K562 (cell line): Measurements from ENCODE around the gene CCL20. TPM values are rescaled to one million over a fixed set of nuclear protein-coding genes. Genes with fewer than 3 reads are reported as not detected.

Experiments used
- ATAC-seq: fragments of 200-7000 bp; cut with Tn5 transposase; 3 replicates; pipeline ENCODE4 v1.9.1; 2020; ENCODE audit warnings: moderate library complexity
- BruUV-seq: library from RNA; stranded (reverse); fragments of 400-500 nt; replicated peaks from 2 replicates; lab custom pipeline; 2021; lab: Mats Ljungman, UMichigan
- CTCF ChIA-PET: fragments of 300-600 bp; formaldehyde crosslinking; extraction: SDS; loops from one replicate; lab custom pipeline; 2021; ENCODE audit warnings: low intra/inter-chr PET ratio; lab: Yijun Ruan, JAX
- POLR2A ChIA-PET: fragments of 300-600, 350-650 bp; sonication (Branson Sonifier 250); formaldehyde crosslinking; extraction: SDS; loops from one replicate; lab custom pipeline; 2021; ENCODE audit warnings: antibody characterized with exemption, inconsistent platforms; lab: Yijun Ruan, JAX
- DNase-seq, 4 experiments: peaks; one replicate each; pipeline versions ENCODE4 v3.0.0 to v3.0.0-alpha.2; 2011 to 2018; ENCODE audit warnings: low spot score in 3 of 4, mixed read lengths in 3 of 4; ENCODE audit errors: extremely low read depth in 1 of 4
- FAIRE-seq: peaks from 2 replicates; lab custom pipeline; 2011; peaks lifted over from hg19 to GRCh38; lab: Jason Lieb, UNC
- H2AFZ ChIP-seq: 2 replicates; pipeline ENCODE4 v1.6.0; 2011; ENCODE audit warnings: low read depth, low read length, control low read depth, inconsistent platforms
- H3K27ac ChIP-seq: fragments of 200-600 bp; 3 replicates; pipeline ENCODE4 v1.8.0; 2011; ENCODE audit warnings: low read depth, mild to moderate bottlenecking, control low read depth, inconsistent platforms, low read length, moderate library complexity, mixed read lengths; ENCODE audit errors: extremely low read depth
- H3K27me3 ChIP-seq, 2 experiments: fragments of 300-600 bp in 1 of 2; 2 replicates in 1 of 2; 3 replicates in 1 of 2; pipeline versions ENCODE4 v1.6.0 to v1.8.0; 2011; ENCODE audit warnings: inconsistent platforms in 2 of 2, low read length in 2 of 2, mild to moderate bottlenecking in 1 of 2, mixed read lengths in 1 of 2, moderate library complexity in 1 of 2; ENCODE audit not compliant: control insufficient read depth in 2 of 2, insufficient read depth in 2 of 2
- H3K36me3 ChIP-seq: fragments of 300-600 bp; 3 replicates; pipeline ENCODE4 v1.8.0; 2011; ENCODE audit warnings: mild to moderate bottlenecking, low read length, inconsistent platforms; ENCODE audit not compliant: control insufficient read depth, insufficient read depth
- H3K4me1 ChIP-seq, 2 experiments: fragments of 200-600 bp in 1 of 2; replicated peaks in 1 of 2; 2 replicates in 1 of 2; 3 replicates in 1 of 2; pipeline versions ENCODE4 v1.5.1 to v1.8.0; 2011; ENCODE audit warnings: inconsistent platforms in 2 of 2, low read length in 2 of 2, mild to moderate bottlenecking in 1 of 2, mixed read lengths in 1 of 2, moderate library complexity in 1 of 2; ENCODE audit not compliant: control insufficient read depth in 2 of 2, insufficient read depth in 2 of 2
- H3K4me2 ChIP-seq: 2 replicates; pipeline ENCODE4 v1.6.1; 2011; ENCODE audit warnings: low read length, control low read depth, inconsistent platforms, mixed read lengths; ENCODE audit not compliant: insufficient read depth
- H3K4me3 ChIP-seq: fragments of 200-600 bp; sonication (generic), shearing (Covaris generic); 2 replicates; pipeline ENCODE4 v1.5.1; 2016; ENCODE audit warnings: control low read depth, inconsistent platforms
- H3K79me2 ChIP-seq: fragments of 200-600 bp; 3 replicates; pipeline ENCODE4 v1.8.0; 2011; ENCODE audit warnings: low read length, inconsistent platforms; ENCODE audit not compliant: control insufficient read depth, insufficient read depth
- H3K9ac ChIP-seq, 2 experiments: 2 replicates each; pipeline versions ENCODE4 v1.6.0 to v1.6.1; 2011; ENCODE audit warnings: low read depth in 2 of 2, low read length in 2 of 2, control low read depth in 1 of 2, inconsistent platforms in 1 of 2, mild to moderate bottlenecking in 1 of 2, mixed read lengths in 1 of 2; ENCODE audit not compliant: insufficient read depth in 1 of 2
- H3K9me1 ChIP-seq: one replicate; pipeline ENCODE4 v1.6.0; 2011; ENCODE audit warnings: inconsistent platforms, mild to moderate bottlenecking, low read length, moderate library complexity; ENCODE audit not compliant: control insufficient read depth, insufficient read depth
- H3K9me3 ChIP-seq: replicated peaks from 2 replicates; pipeline ENCODE4 v1.5.1; 2011; ENCODE audit warnings: low read depth, low read length, inconsistent platforms; ENCODE audit not compliant: control insufficient read depth, insufficient read depth
- H4K20me1 ChIP-seq: replicated peaks from 2 replicates; pipeline ENCODE4 v1.6.1; 2011; ENCODE audit warnings: low read length, inconsistent platforms, mixed read lengths; ENCODE audit not compliant: control insufficient read depth, insufficient read depth
- CHCHD3 ChIP-seq: fragments of 250-450 bp; sonication (Bioruptor Pico); IDR thresholded peaks from 2 replicates; pipeline ENCODE4 v2.1.2; 2022; ENCODE audit warnings: mild to moderate bottlenecking
- PATZ1 ChIP-seq: fragments of 250-450 bp; sonication (Bioruptor Pico); IDR thresholded peaks from 2 replicates; pipeline ENCODE4 v1.5.0; 2020; ENCODE audit warnings: mild to moderate bottlenecking, borderline replicate concordance
- STAT5B ChIP-seq: fragments of 250-450 bp; sonication (Bioruptor Pico); IDR thresholded peaks from 2 replicates; pipeline ENCODE4 v1.8.0; 2021; ENCODE audit warnings: mild to moderate bottlenecking, inconsistent platforms
- ZEB2 ChIP-seq: fragments of 450-650 bp; IDR thresholded peaks from 2 replicates; pipeline ENCODE4 v1.6.1; 2016
- ZNF24 ChIP-seq: fragments of 450-650 bp; IDR thresholded peaks from 2 replicates; pipeline ENCODE4 v1.6.1; 2016
- ZNF766 ChIP-seq: fragments of 200-800 bp; sonication (Bioruptor generic); conservative IDR thresholded peaks from 2 replicates; pipeline ENCODE4 v1.6.1; 2016; ENCODE audit warnings: missing genetic modification characterization, missing compliant biosample characterization
- WGBS: fragments of 100-300 bp; shearing (Covaris generic); methylation state at CpG from one replicate; pipeline ENCODE4 v1.1.6; 2016; ENCODE audit warnings: low coverage, mixed read lengths; ENCODE audit not compliant: insufficient coverage; ENCODE audit errors: missing lambda C conversion rate; 5-methylcytosine and 5-hydroxymethylcytosine counted together
- in situ Hi-C: fragments of 300-500 bp; cut with MboI; formaldehyde crosslinking; loops from 4 replicates; pipeline ENCODE4 v1.15.0; 2018; ENCODE audit warnings: inconsistent platforms, mixed read lengths
- intact Hi-C: fragments of 100-400 bp; cut with micrococcal nuclease; formaldehyde crosslinking; loops from 2 replicates; pipeline ENCODE4 v1.14.2; 2022
- polyA plus RNA-seq, 8 experiments: library from polyadenylated mRNA; depleted of rRNA in 4 of 8; stranded (reverse) in 5 of 8; unstranded in 3 of 8; fragments of >200 nt; fragmentation: Nextera tagmentation in 2 of 8; fragmentation: Illumina TruSeq in 1 of 8; extraction: Ambion mirVana in 2 of 8; extraction: Trizol in 1 of 8; gene quantifications; 2 replicates each; pipeline versions ENCODE4 v1.2.1 to v1.2.3, GENCODE V29; 2011 to 2014; ENCODE audit warnings: inconsistent platforms in 1 of 8, missing spikeins in 1 of 8
- total RNA-seq, 7 experiments: library from RNA; depleted of rRNA in 6 of 7; stranded (reverse); fragments of >200 nt in 6 of 7; fragmentation: Illumina TruSeq in 2 of 7; extraction: Trizol in 2 of 7; gene quantifications; 2 replicates each; pipeline versions ENCODE4 v1.2.1 to v1.2.3, GENCODE V29; 2011 to 2021; ENCODE audit warnings: low replicate concordance in 1 of 7

CCL20 gene
- total and polyA plus RNA-seq, 9 of the 15 experiments (the other 6 are each of a cell fraction or from before 2014, with no cell fraction given): 0.29 TPM; not detected in 8

GRCh38 chr2:227805578-227805977 lies 8.1 kb upstream of the CCL20 start:
- WGBS: 2% methylated on average over 8 of the region's 15 CpGs

More at GRCh38 chr2:227805578-227805977, 8.1 kb upstream of the CCL20 start:
- H3K79me2 ChIP-seq: no peaks in the 10 kb centered on the region
- no peaks in the 10 kb centered on the region for H3K27me3 ChIP-seq
- no peak overlapping the region for H3K27ac ChIP-seq
- ChIA-PET CTCF (no interaction called here), POLR2A (interaction anchor here (0.6 kb wide), 1 partner anchor 1839 kb away, joined by 3 read pairs; no protein-coding TSS in a partner anchor)
- no peak overlapping the region for H3K4me2 ChIP-seq
- no peak for FAIRE-seq
- H3K4me1 ChIP-seq: no peaks in the 10 kb centered on the region
- intact Hi-C loops (no loop called here), in situ Hi-C loops (no loop called here)
- no TSS peak for BruUV-seq
- TF ChIP-seq ZEB2 (no peak), ZNF24 (no peak), ZNF766 (CRISPR knock-in tag) (no peak), PATZ1 (no peak), STAT5B (CRISPR knock-in tag) (no peak), CHCHD3 (CRISPR knock-in tag) (no peak)
- no peak overlapping the region for H3K4me3 ChIP-seq
- H2AFZ ChIP-seq: no peak overlapping the region
- H3K36me3 ChIP-seq: no peaks in the 10 kb centered on the region
- DNase-seq: no peak
- H3K9ac ChIP-seq: no peak overlapping the region
- no peak for ATAC-seq
- H4K20me1 ChIP-seq: no peaks in the 10 kb centered on the region
- no peaks in the 10 kb centered on the region for H3K9me1 ChIP-seq
- H3K9me3 ChIP-seq: no peaks in the 10 kb centered on the region
